SU-DHL-6 (cell line): ENCODE results near the gene ZMAT2.

Experiments
- H2AFZ ChIP-seq: fragments of 200-600 bp; sonication (generic); 2 replicates; pipeline ENCODE4 v1.6.1; 2014; ENCODE audit warnings: low read depth, mild to moderate bottlenecking, moderate library complexity, mixed read lengths, antibody characterized with exemption, low read length; ENCODE audit not compliant: severe bottlenecking
- H3F3A ChIP-seq: fragments of 200-600 bp; shearing (Covaris generic); 2 replicates; pipeline ENCODE4 v1.6.0; 2016; ENCODE audit warnings: antibody characterized with exemption, mild to moderate bottlenecking; ENCODE audit not compliant: insufficient read depth
- H3K27ac ChIP-seq: fragments of 200-600 bp; sonication (generic); 2 replicates; pipeline ENCODE4 v1.5.1; 2016; ENCODE audit warnings: low read depth, mild to moderate bottlenecking, low read length, moderate library complexity, mixed read lengths
- H3K27me3 ChIP-seq: fragments of 200-600 bp; sonication (generic), shearing (Covaris generic); 2 replicates; pipeline ENCODE4 v1.6.0; 2014; ENCODE audit warnings: mild to moderate bottlenecking, low read length
- H3K36me3 ChIP-seq: fragments of 200-600 bp; sonication (generic); 2 replicates; pipeline ENCODE4 v1.6.1; 2014; ENCODE audit warnings: mild to moderate bottlenecking, low read length, mixed read lengths
- H3K4me2 ChIP-seq: fragments of 300-600, 200-600 bp; shearing (Covaris generic), sonication (generic); 2 replicates; pipeline ENCODE4 v1.6.0; 2014; ENCODE audit warnings: low read length, low read depth, mild to moderate bottlenecking; ENCODE audit not compliant: poor library complexity, severe bottlenecking
- H3K4me3 ChIP-seq: fragments of 200-600 bp; sonication (generic); 2 replicates; pipeline ENCODE4 v1.5.1; 2014; ENCODE audit warnings: antibody characterized with exemption, low read length, mild to moderate bottlenecking, mixed read lengths; ENCODE audit not compliant: insufficient read depth, poor library complexity, severe bottlenecking
- H3K79me2 ChIP-seq: fragments of 200-600 bp; sonication (generic); 2 replicates; pipeline ENCODE4 v1.6.1; 2014; ENCODE audit warnings: mild to moderate bottlenecking, low read length, moderate library complexity; ENCODE audit not compliant: insufficient read depth
- H3K9ac ChIP-seq: fragments of 200-600 bp; sonication (generic); 2 replicates; pipeline ENCODE4 v1.7.0; 2014; ENCODE audit warnings: mild to moderate bottlenecking, low read length
- H3K9me2 ChIP-seq: fragments of 200-600 bp; sonication (generic); replicated peaks from 2 replicates; pipeline ENCODE4 v1.6.1; 2014; ENCODE audit warnings: low read length; ENCODE audit not compliant: insufficient read depth
- H3K9me3 ChIP-seq: fragments of 200-600 bp; sonication (generic); 2 replicates; pipeline ENCODE4 v1.6.1; 2014; ENCODE audit warnings: low read length, mixed read lengths; ENCODE audit not compliant: insufficient read depth
- H4K20me1 ChIP-seq: fragments of 200-600 bp; sonication (generic); 2 replicates; pipeline ENCODE4 v1.6.1; 2014; ENCODE audit warnings: low read depth, mild to moderate bottlenecking, antibody characterized with exemption, low read length, moderate library complexity, mixed read lengths
- EZH2phosphoT487 ChIP-seq: fragments of 200-600 bp; sonication (generic), shearing (Covaris generic); conservative IDR thresholded peaks from 2 replicates; pipeline ENCODE4 v1.6.1; 2018; ENCODE audit warnings: mild to moderate bottlenecking, antibody characterized with exemption, low read length, moderate library complexity, mixed read lengths
- TF ChIP-seq, protein P1 (sequence below): fragments of 200-600 bp; sonication (generic); IDR thresholded peaks from one replicate; pipeline ENCODE4 v1.5.1; 2017; ENCODE audit warnings: antibody characterized with exemption, mild to moderate bottlenecking, low read length, moderate library complexity; ENCODE audit not compliant: insufficient read depth, poor library complexity, severe bottlenecking

The ZMAT2 gene

DNA sequence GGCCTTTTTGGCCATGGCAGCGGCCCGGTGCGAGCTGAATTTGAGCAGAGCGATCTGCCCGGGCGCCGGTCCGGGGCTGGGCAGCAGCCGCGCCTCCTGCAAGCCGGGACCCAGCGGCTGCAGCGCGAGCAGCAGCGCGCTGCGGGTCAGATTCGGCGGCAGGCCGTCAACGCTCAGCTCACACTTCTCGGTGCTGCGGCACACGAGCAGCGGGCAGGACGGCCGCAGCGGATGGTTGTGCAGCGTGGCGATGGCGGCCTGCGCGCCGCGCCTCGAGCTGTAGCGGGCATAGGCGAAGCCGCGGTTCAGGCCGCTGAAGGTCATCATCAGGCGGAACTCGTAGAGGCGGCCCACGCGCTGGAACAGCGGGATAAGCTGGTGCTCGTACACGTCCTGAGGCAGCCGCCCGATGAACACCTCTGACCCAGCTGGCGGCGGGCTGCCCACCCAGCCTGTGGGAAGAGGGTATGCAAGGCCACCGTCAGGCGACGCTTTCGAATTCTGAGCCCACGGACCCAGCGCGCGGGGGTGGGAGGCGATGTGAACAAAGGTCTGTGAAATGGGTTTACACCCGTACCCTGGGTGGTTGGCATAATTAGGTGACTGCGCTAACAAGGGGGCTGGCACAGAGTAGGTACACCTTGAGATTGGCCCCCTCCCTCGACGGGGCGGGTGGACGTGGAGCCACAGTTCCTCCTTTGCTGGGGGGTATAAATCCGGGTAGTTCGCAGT lies 27.6 kb upstream of the ZMAT2 start:
- no peak overlapping the region for H2AFZ ChIP-seq
- no peaks in the 10 kb centered on the region for H3K9me3 ChIP-seq
- no peak overlapping the region for H3K4me3 ChIP-seq
- no peaks in the 10 kb centered on the region for H3K9me2 ChIP-seq
- H3K27ac ChIP-seq: no peak overlapping the region
- peaks cover 1% of the 10 kb centered on the region for H3K79me2 ChIP-seq
- no peaks in the 10 kb centered on the region for H3K27me3 ChIP-seq
- TF ChIP-seq, protein P1, sequence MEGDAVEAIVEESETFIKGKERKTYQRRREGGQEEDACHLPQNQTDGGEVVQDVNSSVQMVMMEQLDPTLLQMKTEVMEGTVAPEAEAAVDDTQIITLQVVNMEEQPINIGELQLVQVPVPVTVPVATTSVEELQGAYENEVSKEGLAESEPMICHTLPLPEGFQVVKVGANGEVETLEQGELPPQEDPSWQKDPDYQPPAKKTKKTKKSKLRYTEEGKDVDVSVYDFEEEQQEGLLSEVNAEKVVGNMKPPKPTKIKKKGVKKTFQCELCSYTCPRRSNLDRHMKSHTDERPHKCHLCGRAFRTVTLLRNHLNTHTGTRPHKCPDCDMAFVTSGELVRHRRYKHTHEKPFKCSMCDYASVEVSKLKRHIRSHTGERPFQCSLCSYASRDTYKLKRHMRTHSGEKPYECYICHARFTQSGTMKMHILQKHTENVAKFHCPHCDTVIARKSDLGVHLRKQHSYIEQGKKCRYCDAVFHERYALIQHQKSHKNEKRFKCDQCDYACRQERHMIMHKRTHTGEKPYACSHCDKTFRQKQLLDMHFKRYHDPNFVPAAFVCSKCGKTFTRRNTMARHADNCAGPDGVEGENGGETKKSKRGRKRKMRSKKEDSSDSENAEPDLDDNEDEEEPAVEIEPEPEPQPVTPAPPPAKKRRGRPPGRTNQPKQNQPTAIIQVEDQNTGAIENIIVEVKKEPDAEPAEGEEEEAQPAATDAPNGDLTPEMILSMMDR: no peak
- TF ChIP-seq EZH2phosphoT487: no peak
- no peaks in the 10 kb centered on the region for H3F3A ChIP-seq
- no peak overlapping the region for H3K4me2 ChIP-seq
- H4K20me1 ChIP-seq: no peaks in the 10 kb centered on the region
- H3K9ac ChIP-seq: no peak overlapping the region
- H3K36me3 ChIP-seq: no peaks in the 10 kb centered on the region

DNA sequence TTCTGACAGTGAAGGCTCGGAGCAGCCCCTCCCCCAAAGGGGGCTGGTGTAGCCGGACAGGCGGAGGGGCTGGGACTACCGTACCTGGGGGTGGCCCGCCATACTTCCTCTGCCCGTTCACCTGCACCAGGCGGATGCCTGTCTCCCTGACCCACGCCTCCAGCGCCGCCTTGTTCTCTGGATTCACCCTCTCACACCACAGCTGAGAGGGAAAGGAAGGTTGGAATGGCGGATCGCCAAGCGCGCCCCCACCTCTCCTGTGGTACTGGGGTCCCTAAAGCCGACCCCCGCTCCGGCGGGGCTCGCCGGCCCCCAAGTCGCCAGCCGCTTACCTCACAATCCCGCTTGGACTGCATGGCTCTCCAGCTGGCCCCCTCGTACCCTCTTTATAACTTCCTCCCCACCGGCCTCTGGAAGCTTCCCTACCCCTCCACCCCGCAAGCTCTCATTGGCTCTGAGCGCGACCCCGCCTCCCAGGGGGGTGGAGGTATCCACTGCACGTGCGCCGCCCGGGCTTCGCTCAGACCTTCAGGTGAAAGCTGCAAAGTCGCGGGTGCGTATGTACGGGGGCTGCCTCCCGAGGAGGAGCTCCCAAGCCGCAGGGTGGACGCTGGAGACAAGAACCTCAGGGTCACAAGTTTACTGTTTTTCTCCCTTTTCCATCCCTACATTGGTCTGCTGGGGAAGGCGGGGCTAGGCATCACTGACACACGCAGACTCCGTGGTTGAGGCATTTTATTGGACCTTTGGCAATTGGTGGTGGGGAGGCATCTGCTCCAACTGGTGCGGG lies 26.9 kb upstream of the ZMAT2 start, which contains the start of gene DND1:
Gene DND1 (minus strand): TSS at position 390 of the 790 bp plus-strand sequence. CDS start 34 bp downstream, at position 356.
- H3K9ac ChIP-seq: no peak within 1 kb of the TSS
- H3F3A ChIP-seq: no peaks in the 10 kb centered on the region
- H2AFZ ChIP-seq: no peak within 1 kb of the TSS
- H3K36me3 ChIP-seq: no peaks in the 10 kb centered on the region
- no peak within 1 kb of the TSS for H3K4me2 ChIP-seq
- H3K9me3 ChIP-seq: no peaks in the 10 kb centered on the region
- no peaks in the 10 kb centered on the region for H3K9me2 ChIP-seq
- H3K27me3 ChIP-seq: no peaks in the 10 kb centered on the region
- TF ChIP-seq, protein P1: no peak
- no peak for TF ChIP-seq EZH2phosphoT487
- no peaks in the 10 kb centered on the region for H3K79me2 ChIP-seq
- no peak within 1 kb of the TSS for H3K27ac ChIP-seq
- no peak within 1 kb of the TSS for H3K4me3 ChIP-seq
- H4K20me1 ChIP-seq: no peaks in the 10 kb centered on the region

DNA sequence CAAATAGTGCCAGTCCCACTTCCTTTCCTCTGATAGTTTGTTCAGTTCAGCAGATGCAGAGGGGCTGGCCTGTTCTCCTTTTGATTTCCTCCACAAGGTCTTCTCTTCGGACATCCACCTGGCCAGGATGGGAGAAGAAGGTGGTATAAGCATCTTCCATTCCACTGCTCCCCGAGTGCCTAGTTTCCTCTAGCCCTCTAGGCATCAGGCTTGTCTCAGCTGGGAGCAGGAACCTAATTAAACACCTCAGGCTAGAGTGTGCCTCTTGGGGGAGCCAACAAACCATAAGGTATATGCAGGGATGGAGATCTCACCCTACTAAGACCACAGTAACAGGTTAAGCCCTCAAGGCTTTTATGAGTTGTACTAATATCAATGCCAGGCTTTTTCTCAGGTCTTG lies 26.0 kb upstream of the ZMAT2 start:
- 0 out of 2 replicates have a peak, but pooled peaks cover 2% of the 10 kb centered on the region for H3K36me3 ChIP-seq
- H3K9ac ChIP-seq: no peak overlapping the region
- TF ChIP-seq, protein P1: no peak
- no peak for TF ChIP-seq EZH2phosphoT487
- no peaks in the 10 kb centered on the region for H3K9me2 ChIP-seq
- no peak overlapping the region for H2AFZ ChIP-seq
- H4K20me1 ChIP-seq: no peaks in the 10 kb centered on the region
- no peak overlapping the region for H3K4me3 ChIP-seq
- no peaks in the 10 kb centered on the region for H3K9me3 ChIP-seq
- H3F3A ChIP-seq: no peaks in the 10 kb centered on the region
- no peaks in the 10 kb centered on the region for H3K79me2 ChIP-seq
- no peak overlapping the region for H3K4me2 ChIP-seq
- no peak overlapping the region for H3K27ac ChIP-seq
- H3K27me3 ChIP-seq: no peaks in the 10 kb centered on the region
